HepG2 (cell line): ENCODE results near the gene BEST2. TPM values are rescaled to one million over a fixed set of nuclear protein-coding genes. Genes with fewer than 3 reads are reported as not detected.
A peak's percentile ranks its signal among the peaks of the same experiment; 100 is the strongest.

Experiments used
- BCL6 ChIP-seq: IDR thresholded peaks from 2 replicates; pipeline ENCODE4 v1.6.1; 2016; ENCODE audit warnings: missing genetic modification reagents, missing compliant biosample characterization
- CREM ChIP-seq, 2 experiments: sonication (generic) in 1 of 2; formaldehyde crosslinking in 1 of 2; IDR thresholded peaks; 2 replicates each; pipeline versions ENCODE4 v1.4.0 to v1.6.1; 2016 to 2020; ENCODE audit warnings: antibody characterized with exemption in 1 of 2, mild to moderate bottlenecking in 1 of 2, missing genetic modification reagents in 1 of 2
- ETV5 ChIP-seq: IDR thresholded peaks from 2 replicates; pipeline ENCODE4 v1.6.1; 2018; ENCODE audit warnings: missing biosample characterization, missing genetic modification reagents, inconsistent platforms, borderline replicate concordance
- HDAC2 ChIP-seq: sonication (generic); formaldehyde crosslinking; IDR thresholded peaks from 2 replicates; pipeline ENCODE4 v1.4.0; 2020; ENCODE audit warnings: missing genetic modification reagents
- KDM2A ChIP-seq: sonication (generic); formaldehyde crosslinking; IDR thresholded peaks from 2 replicates; pipeline ENCODE4 v1.4.0; 2020; ENCODE audit warnings: low read depth, missing genetic modification reagents, borderline replicate concordance
- MTA1 ChIP-seq: sonication (generic); formaldehyde crosslinking; IDR thresholded peaks from 2 replicates; pipeline ENCODE4 v1.4.0; 2020; ENCODE audit warnings: missing genetic modification reagents, mild to moderate bottlenecking, borderline replicate concordance
- NR2F6 ChIP-seq, 2 experiments: IDR thresholded peaks; 2 replicates each; pipeline ENCODE4 v1.6.1; 2016; ENCODE audit warnings: antibody characterized with exemption in 1 of 2, mild to moderate bottlenecking in 1 of 2
- POGZ ChIP-seq: sonication (generic); formaldehyde crosslinking; IDR thresholded peaks from 2 replicates; pipeline ENCODE4 v1.4.0; 2020; ENCODE audit warnings: mild to moderate bottlenecking, missing genetic modification reagents
- SKI ChIP-seq: fragments of 450-650 bp; IDR thresholded peaks from one replicate; pipeline ENCODE4 v1.6.1; 2018; ENCODE audit warnings: mild to moderate bottlenecking; ENCODE audit not compliant: partially characterized antibody
- SPEN ChIP-seq: sonication (generic); formaldehyde crosslinking; IDR thresholded peaks from 2 replicates; pipeline ENCODE4 v1.5.1; 2020; ENCODE audit warnings: low read depth, mild to moderate bottlenecking, missing genetic modification reagents
- TBX2 ChIP-seq: sonication (generic); formaldehyde crosslinking; IDR thresholded peaks from 2 replicates; pipeline ENCODE4 v1.5.0; 2020; ENCODE audit warnings: missing genetic modification reagents, mild to moderate bottlenecking, borderline replicate concordance
- ZBTB38 ChIP-seq: sonication (generic); formaldehyde crosslinking; IDR thresholded peaks from 2 replicates; pipeline ENCODE4 v1.5.1; 2020; ENCODE audit warnings: mild to moderate bottlenecking, missing genetic modification reagents
- ZBTB7B ChIP-seq: sonication (generic); formaldehyde crosslinking; IDR thresholded peaks from 2 replicates; pipeline ENCODE4 v1.4.0; 2020; ENCODE audit warnings: missing genetic modification reagents
- ZNF432 ChIP-seq: sonication (generic); formaldehyde crosslinking; IDR thresholded peaks from 2 replicates; pipeline ENCODE4 v1.5.0; 2020; ENCODE audit warnings: missing genetic modification reagents, mild to moderate bottlenecking, borderline replicate concordance
- ZNF577 ChIP-seq: sonication (generic); formaldehyde crosslinking; IDR thresholded peaks from 2 replicates; pipeline ENCODE4 v1.4.0; 2020; ENCODE audit warnings: mild to moderate bottlenecking, low read depth, missing genetic modification reagents, borderline replicate concordance
- polyA plus RNA-seq, 8 experiments: library from polyadenylated mRNA; depleted of rRNA in 3 of 8; stranded (reverse) in 7 of 8; unstranded in 1 of 8; fragments of >200 nt; fragmentation: Illumina TruSeq in 4 of 8; extraction: Trizol in 4 of 8; gene quantifications; 2 replicates each; pipeline versions ENCODE4 v1.2.1 to v1.2.3, GENCODE V29; 2011 to 2016; ENCODE audit warnings: low read depth in 4 of 8, missing spikeins in 1 of 8, mixed read lengths in 1 of 8; ENCODE audit not compliant: insufficient read depth in 1 of 8
- total RNA-seq, 5 experiments: library from RNA; depleted of rRNA; stranded (reverse); fragments of >200 nt; fragmentation: Illumina TruSeq; extraction: Trizol; gene quantifications; 2 replicates each; pipeline ENCODE4 v1.2.3, GENCODE V29; 2016; ENCODE audit warnings: low read depth in 1 of 5
- TF ChIP-seq, protein P1 (sequence below): sonication (generic); formaldehyde crosslinking; IDR thresholded peaks from 2 replicates; pipeline ENCODE4 v1.5.1; 2020; ENCODE audit warnings: missing genetic modification reagents, mild to moderate bottlenecking, borderline replicate concordance
- TF ChIP-seq, protein P2 (sequence below): sonication (generic); formaldehyde crosslinking; IDR thresholded peaks from 2 replicates; pipeline ENCODE4 v1.4.0; 2020; ENCODE audit warnings: mild to moderate bottlenecking, missing genetic modification reagents, borderline replicate concordance
- TF ChIP-seq, protein P3 (sequence below): sonication (generic); formaldehyde crosslinking; IDR thresholded peaks from 2 replicates; pipeline ENCODE4 v1.5.0; 2020; ENCODE audit warnings: missing genetic modification reagents
- TF ChIP-seq, protein P4 (sequence below): sonication (generic); formaldehyde crosslinking; IDR thresholded peaks from 2 replicates; pipeline ENCODE4 v1.8.1; 2023; ENCODE audit warnings: mild to moderate bottlenecking, moderate library complexity, missing genetic modification reagents

The BEST2 gene
- total and polyA plus RNA-seq, 2 of the 13 experiments (the other 11 are each of a cell fraction or from before 2014, with no cell fraction given): not detected

DNA sequence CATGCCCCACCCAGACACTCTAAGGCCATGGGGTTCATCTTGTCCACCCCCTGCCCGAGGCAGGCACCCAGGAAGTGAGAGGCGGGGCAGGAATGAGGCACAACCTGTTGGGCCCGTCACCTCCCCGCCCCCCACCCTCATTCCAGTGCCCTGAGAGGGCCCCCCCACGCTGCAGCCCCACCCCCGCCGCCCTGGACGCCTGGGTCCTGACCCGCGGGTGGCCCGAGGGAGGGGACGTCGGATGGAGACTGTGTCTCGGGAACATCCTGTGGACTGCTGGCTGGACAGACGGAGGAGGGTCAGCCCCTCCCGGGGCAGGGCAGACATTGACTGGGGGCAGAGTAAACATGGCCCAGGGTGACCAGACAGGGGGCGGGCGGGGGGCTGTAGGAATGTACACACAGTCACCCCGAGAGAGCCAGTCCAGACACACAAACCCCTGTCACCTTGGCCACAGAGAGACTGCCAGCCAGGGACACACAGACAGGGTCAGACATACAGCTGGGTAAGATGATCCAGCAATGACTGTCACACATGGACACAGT is 32.3 kb downstream of the BEST2 start (continued):
- TF ChIP-seq BCL6 (CRISPR knock-in tag) (peak; percentile 70), SKI (peak; percentile 81), ZBTB38 (0 out of 2 replicates have a peak, but pooled peaks have one; percentile 16), NR2F6 (IDR thresholded peaks at IDR 0.05) (peak; percentile 50), NR2F6 (CRISPR knock-in tag; IDR thresholded peaks at IDR 0.05) (peak; percentile 71), ZNF432 (CRISPR knock-in tag) (no peak), SPEN (peak; percentile 61; the same call in 1 of the 2 replicates), CREM (IDR thresholded peaks at IDR 0.05) (peak; percentile 24; the same call in 1 of the 2 replicates), CREM (CRISPR knock-in tag; IDR thresholded peaks at IDR 0.05) (no peak), HDAC2 (CRISPR knock-in tag) (0 out of 2 replicates have a peak, but pooled peaks have one; percentile 27), MTA1 (CRISPR knock-in tag) (0 out of 2 replicates have a peak, but pooled peaks have one; percentile 21), ETV5 (CRISPR knock-in tag) (peak; percentile 74; the same call in 1 of the 2 replicates), ZNF577 (CRISPR knock-in tag) (no peak), POGZ (CRISPR knock-in tag) (0 out of 2 replicates have a peak, but pooled peaks have one; percentile 26), TBX2 (CRISPR knock-in tag) (peak; percentile 46; the same call in 1 of the 2 replicates), ZBTB7B (CRISPR knock-in tag) (peak; percentile 29; the same call in 1 of the 2 replicates), KDM2A (CRISPR knock-in tag) (0 out of 2 replicates have a peak, but pooled peaks have one; percentile 22)
- TF ChIP-seq, protein P1, sequence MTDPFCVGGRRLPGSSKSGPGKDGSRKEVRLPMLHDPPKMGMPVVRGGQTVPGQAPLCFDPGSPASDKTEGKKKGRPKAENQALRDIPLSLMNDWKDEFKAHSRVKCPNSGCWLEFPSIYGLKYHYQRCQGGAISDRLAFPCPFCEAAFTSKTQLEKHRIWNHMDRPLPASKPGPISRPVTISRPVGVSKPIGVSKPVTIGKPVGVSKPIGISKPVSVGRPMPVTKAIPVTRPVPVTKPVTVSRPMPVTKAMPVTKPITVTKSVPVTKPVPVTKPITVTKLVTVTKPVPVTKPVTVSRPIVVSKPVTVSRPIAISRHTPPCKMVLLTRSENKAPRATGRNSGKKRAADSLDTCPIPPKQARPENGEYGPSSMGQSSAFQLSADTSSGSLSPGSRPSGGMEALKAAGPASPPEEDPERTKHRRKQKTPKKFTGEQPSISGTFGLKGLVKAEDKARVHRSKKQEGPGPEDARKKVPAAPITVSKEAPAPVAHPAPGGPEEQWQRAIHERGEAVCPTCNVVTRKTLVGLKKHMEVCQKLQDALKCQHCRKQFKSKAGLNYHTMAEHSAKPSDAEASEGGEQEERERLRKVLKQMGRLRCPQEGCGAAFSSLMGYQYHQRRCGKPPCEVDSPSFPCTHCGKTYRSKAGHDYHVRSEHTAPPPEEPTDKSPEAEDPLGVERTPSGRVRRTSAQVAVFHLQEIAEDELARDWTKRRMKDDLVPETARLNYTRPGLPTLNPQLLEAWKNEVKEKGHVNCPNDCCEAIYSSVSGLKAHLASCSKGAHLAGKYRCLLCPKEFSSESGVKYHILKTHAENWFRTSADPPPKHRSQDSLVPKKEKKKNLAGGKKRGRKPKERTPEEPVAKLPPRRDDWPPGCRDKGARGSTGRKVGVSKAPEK (CRISPR knock-in tag): no peak
- TF ChIP-seq, protein P2, sequence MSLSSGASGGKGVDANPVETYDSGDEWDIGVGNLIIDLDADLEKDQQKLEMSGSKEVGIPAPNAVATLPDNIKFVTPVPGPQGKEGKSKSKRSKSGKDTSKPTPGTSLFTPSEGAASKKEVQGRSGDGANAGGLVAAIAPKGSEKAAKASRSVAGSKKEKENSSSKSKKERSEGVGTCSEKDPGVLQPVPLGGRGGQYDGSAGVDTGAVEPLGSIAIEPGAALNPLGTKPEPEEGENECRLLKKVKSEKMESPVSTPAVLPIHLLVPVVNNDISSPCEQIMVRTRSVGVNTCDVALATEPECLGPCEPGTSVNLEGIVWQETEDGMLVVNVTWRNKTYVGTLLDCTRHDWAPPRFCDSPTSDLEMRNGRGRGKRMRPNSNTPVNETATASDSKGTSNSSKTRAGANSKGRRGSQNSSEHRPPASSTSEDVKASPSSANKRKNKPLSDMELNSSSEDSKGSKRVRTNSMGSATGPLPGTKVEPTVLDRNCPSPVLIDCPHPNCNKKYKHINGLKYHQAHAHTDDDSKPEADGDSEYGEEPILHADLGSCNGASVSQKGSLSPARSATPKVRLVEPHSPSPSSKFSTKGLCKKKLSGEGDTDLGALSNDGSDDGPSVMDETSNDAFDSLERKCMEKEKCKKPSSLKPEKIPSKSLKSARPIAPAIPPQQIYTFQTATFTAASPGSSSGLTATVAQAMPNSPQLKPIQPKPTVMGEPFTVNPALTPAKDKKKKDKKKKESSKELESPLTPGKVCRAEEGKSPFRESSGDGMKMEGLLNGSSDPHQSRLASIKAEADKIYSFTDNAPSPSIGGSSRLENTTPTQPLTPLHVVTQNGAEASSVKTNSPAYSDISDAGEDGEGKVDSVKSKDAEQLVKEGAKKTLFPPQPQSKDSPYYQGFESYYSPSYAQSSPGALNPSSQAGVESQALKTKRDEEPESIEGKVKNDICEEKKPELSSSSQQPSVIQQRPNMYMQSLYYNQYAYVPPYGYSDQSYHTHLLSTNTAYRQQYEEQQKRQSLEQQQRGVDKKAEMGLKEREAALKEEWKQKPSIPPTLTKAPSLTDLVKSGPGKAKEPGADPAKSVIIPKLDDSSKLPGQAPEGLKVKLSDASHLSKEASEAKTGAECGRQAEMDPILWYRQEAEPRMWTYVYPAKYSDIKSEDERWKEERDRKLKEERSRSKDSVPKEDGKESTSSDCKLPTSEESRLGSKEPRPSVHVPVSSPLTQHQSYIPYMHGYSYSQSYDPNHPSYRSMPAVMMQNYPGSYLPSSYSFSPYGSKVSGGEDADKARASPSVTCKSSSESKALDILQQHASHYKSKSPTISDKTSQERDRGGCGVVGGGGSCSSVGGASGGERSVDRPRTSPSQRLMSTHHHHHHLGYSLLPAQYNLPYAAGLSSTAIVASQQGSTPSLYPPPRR: peak; percentile 69; the same call in 1 of the 2 replicates
- TF ChIP-seq, protein P3, sequence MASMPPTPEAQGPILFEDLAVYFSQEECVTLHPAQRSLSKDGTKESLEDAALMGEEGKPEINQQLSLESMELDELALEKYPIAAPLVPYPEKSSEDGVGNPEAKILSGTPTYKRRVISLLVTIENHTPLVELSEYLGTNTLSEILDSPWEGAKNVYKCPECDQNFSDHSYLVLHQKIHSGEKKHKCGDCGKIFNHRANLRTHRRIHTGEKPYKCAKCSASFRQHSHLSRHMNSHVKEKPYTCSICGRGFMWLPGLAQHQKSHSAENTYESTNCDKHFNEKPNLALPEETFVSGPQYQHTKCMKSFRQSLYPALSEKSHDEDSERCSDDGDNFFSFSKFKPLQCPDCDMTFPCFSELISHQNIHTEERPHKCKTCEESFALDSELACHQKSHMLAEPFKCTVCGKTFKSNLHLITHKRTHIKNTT (CRISPR knock-in tag): no peak
- TF ChIP-seq, protein P4, sequence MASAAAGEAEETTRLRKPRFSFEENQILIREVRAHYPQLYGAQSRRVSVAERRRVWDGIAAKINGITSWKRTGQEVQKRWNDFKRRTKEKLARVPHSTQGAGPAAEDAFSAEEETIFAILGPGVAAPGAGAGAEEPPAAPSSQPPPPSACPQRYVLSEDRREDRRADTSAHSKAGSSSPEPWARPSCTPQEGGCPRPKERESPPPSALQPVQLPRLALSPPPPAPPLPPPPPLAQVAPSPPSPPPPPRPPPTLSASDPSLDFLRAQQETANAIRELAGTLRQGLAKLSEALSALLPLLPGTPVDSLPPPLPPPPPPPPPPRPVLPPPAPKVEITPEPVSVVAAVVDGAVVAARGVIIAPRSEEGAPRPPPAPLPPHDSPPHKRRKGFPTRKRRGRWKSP (CRISPR knock-in tag): peak; percentile 47; the same call in 1 of the 2 replicates
